GM12875 (cell line): ENCODE results near the gene HSD17B13.

Experiments
- H3K4me3 ChIP-seq: one replicate; pipeline ENCODE4 v1.5.1; 2011; ENCODE audit warnings: low read depth, low read length, control low read depth
- CTCF ChIP-seq: IDR thresholded peaks from 2 replicates; pipeline ENCODE4 v1.5.1; 2011; ENCODE audit warnings: low read depth, mild to moderate bottlenecking, control low read depth, inconsistent platforms, low read length, moderate library complexity, borderline replicate concordance; ENCODE audit not compliant: insufficient read depth

The HSD17B13 gene

GRCh38 chr4:87322754-87323153 is at the start of gene HSD17B13:
Gene HSD17B13, minus strand, starts transcription at chr4:87322882. Its CDS starts 41 bp downstream, at chr4:87322841.
- no peak for TF ChIP-seq CTCF
- H3K4me3 ChIP-seq = no peak within 1 kb of the TSS

GRCh38 chr4:87370068-87370467 is 47.4 kb upstream of the HSD17B13 start:
- TF ChIP-seq CTCF = no peak

GRCh38 chr4:87366521-87367162 is 44.0 kb upstream of the HSD17B13 start:
- H3K4me3 ChIP-seq = no peak overlapping the region
- TF ChIP-seq CTCF = no peak

More at GRCh38 chr4:87370068-87370467, 47.4 kb upstream of the HSD17B13 start:
- H3K4me3 ChIP-seq = no peak overlapping the region

GRCh38 chr4:87365348-87365747 is 42.7 kb upstream of the HSD17B13 start:
- TF ChIP-seq CTCF = no peak
- no peak overlapping the region for H3K4me3 ChIP-seq

- H3K4me3 ChIP-seq = no peak overlapping the region
- no peak for TF ChIP-seq CTCF
These were observed 40.9 kb upstream of the HSD17B13 start for GRCh38 chr4:87363552-87363951.

GRCh38 chr4:87360338-87360935 is 37.8 kb upstream of the HSD17B13 start:
- TF ChIP-seq CTCF = no peak

GRCh38 chr4:87359258-87359657 is 36.6 kb upstream of the HSD17B13 start:
- TF ChIP-seq CTCF = no peak
- no peak overlapping the region for H3K4me3 ChIP-seq

More at GRCh38 chr4:87360338-87360935, 37.8 kb upstream of the HSD17B13 start:
- H3K4me3 ChIP-seq = no peak overlapping the region
